ENCODE data around the gene RHPN2.

DNA sequence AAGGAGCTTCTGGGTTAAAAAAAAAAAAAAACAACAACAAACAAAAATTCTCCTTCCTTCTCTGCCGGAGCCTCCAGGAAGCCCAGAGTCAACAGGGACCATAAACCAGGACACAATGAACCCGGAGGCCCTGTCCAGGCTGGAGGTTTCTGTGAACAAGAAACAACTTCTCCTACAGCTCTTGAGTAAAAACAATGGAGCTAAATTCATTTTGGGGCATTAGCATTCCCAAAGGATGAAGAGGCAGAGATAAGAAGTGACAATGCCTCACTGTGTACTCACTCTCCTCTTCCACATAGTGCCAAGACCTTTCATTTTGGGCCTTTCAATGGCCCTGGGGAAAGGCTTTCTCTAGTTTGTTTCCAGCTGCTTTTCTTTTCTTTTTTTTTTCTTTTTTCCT is 9.0 kb downstream of the RHPN2 start:
- no peak for TF ChIP-seq EZH2phosphoT487 (conservative IDR thresholded peaks at IDR 0.05; ENCODE audit: low read length)
- TF ChIP-seq, protein P1, sequence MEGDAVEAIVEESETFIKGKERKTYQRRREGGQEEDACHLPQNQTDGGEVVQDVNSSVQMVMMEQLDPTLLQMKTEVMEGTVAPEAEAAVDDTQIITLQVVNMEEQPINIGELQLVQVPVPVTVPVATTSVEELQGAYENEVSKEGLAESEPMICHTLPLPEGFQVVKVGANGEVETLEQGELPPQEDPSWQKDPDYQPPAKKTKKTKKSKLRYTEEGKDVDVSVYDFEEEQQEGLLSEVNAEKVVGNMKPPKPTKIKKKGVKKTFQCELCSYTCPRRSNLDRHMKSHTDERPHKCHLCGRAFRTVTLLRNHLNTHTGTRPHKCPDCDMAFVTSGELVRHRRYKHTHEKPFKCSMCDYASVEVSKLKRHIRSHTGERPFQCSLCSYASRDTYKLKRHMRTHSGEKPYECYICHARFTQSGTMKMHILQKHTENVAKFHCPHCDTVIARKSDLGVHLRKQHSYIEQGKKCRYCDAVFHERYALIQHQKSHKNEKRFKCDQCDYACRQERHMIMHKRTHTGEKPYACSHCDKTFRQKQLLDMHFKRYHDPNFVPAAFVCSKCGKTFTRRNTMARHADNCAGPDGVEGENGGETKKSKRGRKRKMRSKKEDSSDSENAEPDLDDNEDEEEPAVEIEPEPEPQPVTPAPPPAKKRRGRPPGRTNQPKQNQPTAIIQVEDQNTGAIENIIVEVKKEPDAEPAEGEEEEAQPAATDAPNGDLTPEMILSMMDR (IDR thresholded peaks at IDR 0.05; ENCODE audit: insufficient read depth, low read length, poor library complexity, severe bottlenecking): no peak
